Esophagus mucosa (tissue), 1 donor: ENCODE data around the gene TAGLN2. TPM values are rescaled to one million over a fixed set of nuclear protein-coding genes. Genes with fewer than 3 reads are reported as not detected.
A peak's percentile ranks its signal among the peaks of the same experiment; 100 is the strongest.
"Not testable (repeated sequence)": the region's sequence is repeated elsewhere in the genome, so short reads cannot be mapped to it uniquely, and the experiment has no call there.

Source experiments
- ATAC-seq: fragments of 200-7000 bp; cut with Tn5 transposase; one replicate; pipeline ENCODE4 v1.9.1; 2020
- total RNA-seq: library from RNA; stranded (reverse); gene quantifications from one replicate; pipeline ENCODE4 v1.2.4, GENCODE V29; 2023
- donor health status: DM: yes; HTN: yes; CAD: no.

The TAGLN2 gene
- total RNA-seq, 1 donor from 2014 or later: 406 TPM

DNA sequence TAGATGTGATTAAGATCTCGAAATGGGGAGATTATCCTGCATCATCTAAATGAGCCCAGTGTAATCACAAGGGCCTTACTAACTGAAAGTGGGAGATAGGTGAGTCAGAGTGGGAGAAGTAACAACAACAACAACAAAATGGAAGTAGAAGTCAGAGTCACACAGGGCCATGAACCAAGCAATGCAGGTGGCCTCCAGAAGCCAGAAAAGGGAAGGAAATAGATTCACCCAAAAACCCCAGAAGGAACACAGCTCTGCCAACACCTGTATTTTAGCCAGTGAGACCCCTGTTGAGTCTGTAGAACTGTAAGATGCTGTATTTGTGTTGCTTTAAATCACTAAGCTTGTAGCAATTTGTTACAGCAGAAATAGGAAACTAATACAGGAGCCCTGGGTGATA, 4.1 kb downstream of the TAGLN2 start:
- no peak for ATAC-seq

DNA sequence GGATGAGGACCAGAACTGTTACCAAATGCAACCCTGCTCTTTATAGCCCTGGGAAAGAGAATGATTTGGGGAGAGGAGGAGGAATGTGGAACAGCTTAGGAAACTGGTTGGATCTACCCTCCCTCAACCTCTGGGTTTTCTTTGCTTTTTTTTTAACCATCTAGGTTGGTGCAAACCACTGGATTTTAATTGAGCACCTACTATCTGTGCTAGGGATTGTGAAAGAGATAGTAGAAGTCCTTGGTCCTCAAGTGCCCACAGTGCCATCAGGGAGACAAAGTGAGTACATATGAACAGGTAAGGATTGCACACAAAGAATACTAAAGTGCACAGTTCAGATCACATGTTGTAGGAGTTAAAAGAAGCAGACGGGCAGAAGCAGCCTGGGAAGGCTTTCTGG, 4.7 kb downstream of the TAGLN2 start:
- no peak for ATAC-seq

- no peak for ATAC-seq
Measured at GRCh38 chr1:159920202-159920601, 5.1 kb downstream of the TAGLN2 start.

DNA sequence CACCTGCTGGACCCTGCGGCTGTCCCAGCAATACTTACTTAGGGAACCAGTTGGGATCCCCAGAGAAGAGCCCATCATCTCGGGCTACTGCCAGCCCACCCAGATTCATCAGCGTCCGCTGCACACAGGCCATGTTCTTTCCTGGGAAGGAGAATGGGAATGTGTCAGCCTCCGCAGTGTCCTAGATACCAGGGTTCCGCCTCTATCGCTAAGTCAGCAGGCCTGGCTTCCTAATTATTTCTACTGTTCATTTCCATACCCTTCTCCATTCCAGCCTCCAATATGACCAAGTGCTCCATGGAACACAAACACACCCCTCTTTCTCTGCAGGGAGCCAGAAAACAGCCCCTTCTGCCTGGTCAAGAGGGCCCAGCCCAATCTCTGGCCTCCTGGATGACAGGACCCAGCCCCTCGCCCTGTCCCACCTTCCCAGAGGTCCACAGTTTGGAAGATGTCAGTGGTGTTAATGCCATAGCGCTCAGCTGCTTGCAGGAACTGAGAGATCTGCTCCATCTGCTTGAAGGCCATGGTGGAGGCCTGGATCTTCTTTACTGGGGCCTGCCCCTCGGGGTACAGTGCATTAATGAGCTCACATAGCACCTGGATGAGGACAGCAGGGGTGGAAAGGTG, 6.0 kb downstream of the TAGLN2 start:
- ATAC-seq: no peak

DNA sequence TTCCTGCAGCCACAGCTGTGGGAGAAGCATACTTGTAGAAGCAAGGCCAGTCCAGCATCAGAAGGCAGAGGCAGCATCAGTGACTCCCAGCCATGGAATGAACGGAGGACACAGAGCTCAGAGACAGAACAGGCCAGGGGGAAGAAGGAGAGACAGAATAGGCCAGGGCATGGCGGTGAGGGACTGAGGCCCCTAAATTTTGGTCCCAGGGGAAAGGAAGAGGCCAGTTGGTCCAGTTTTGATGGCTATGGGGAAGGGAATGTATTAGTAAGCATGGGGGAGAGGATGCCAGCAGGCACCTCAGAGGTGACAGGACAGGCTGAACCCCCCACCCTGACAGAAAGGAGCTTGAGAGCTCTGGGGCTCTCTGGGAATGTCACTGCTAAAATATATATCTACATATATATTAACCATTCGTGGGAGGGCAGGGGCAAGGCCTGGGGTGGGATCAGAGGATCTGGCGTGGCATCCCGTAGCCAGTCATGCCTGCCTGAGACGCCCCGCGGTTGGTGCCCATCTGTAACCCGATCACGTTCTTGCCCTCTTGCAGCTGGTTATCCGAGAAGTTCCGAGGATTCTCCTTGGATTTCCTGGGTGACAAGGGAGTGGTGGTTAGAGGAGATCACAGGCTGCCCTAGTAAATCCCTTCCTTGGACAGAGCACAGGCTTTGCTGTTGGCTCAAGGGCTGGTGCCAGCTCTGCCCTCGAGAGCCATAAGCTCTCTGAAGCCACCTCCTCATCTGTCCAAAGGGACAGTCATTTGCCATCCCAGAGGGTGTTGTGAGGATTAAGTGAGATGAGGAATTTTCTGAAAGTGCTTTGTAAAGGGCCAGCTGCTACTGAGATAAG, 6.7 kb downstream of the TAGLN2 start:
- ATAC-seq: no peak

- ATAC-seq: no peak
Measured at GRCh38 chr1:159917533-159918351, 7.6 kb downstream of the TAGLN2 start.

GRCh38 chr1:159916242-159917051, 8.9 kb downstream of the TAGLN2 start:
- ATAC-seq: peak; percentile 33

DNA sequence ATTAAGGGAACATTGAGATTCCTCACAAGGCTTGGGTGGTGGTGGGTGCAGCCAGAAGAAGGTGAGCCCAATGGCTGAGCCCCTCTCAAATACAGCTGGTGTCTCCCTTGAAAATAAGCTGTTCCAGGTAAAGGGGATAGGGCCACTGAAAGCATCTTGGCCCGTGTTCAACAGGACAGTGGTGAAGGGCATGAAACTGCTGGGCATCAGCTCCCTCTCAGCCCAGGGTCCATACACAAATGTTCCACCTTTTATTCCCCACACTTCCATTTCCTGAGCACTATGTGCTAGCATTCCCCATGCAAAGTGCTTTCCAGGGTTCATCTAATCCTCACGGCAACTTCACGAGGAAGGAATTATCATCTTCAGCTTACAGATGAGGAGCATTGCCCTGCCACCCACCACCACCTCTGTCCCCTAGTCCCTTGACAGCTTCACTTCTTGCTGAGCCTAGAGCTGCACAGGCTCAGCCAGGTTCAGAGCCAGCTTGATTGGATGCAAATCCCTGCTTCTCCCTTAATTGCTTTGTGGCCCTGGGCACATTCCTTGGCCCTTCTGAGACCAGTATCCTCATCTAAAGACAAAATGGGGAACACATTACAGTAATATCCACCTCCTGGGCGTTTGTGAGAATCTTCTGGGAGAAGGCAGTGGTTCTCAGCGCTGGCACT, 9.6 kb downstream of the TAGLN2 start:
- ATAC-seq: no peak

- no peak for ATAC-seq
Measured at GRCh38 chr1:159914252-159915018, 10.9 kb downstream of the TAGLN2 start.

DNA sequence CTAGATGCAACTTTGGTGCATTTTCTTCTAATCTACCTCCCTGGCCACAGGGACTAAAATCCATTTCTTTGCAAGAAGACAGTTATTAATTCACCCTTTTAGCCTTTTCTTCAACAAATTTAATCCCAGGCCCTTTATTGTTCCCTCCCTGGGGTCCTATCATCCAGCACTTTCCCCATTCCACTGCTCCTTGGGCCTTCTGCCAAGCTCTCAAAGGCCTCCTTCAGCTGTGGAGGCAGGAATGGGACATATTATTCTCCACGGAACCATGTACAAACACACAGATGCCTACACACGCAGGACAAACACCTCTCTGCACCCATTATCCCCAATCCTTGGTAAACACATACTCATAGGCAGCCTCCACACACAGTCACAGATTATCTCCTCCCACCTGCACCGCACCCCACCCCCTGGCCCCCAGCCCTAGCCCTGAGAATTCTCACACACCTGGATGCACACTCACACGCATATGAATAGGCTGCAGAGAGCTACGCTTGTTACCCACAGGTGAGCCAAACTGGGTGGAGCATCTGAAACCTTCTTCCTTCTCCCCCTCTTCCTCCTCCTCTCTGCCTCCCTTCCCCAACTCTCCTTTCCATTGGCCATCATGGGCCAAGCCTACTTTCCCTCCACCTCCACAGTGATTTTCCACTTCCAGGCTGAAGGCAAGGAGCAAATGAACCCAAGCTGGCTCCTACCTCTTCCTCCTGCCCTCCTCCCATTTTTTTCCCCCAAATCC, 11.7 kb downstream of the TAGLN2 start:
- ATAC-seq: peak; percentile 73

DNA sequence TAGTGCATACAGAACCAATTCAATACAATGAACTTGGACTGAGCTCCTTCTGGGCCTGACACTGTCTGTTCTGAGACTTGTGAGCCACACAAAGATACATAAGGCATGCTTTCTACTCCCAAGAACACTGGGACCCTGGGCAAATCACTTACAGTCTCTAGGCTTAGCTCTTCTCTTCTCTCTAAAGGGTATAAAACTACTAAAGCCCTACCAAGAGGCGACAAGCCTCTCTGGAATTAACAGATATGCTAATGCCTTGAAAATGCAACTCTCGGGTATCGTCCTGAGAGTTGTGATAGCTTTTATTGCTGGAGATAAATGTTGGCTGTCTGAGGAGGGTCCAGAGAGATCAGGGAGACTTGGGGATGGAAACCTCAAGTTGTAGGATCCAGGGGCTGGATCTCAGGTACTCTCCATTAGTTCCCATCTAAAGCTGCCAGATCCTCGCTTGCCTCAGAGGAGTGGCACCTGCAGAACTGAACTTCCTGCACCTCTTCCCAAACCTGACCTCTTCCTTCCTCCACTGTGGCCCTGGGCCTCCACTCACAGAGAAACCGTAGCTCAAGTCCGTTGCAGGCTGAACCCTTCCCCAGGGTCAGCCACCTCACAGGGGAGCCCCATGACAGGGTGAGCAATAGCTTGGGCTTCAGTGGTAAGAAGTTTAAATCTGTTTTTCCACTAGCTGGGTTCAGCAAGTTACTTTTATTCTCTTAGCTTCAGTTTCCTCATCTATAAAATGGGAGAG, 13.8 kb downstream of the TAGLN2 start:
- ATAC-seq: no peak

GRCh38 chr1:159908031-159908940, 17.0 kb downstream of the TAGLN2 start:
- ATAC-seq: no peak

DNA sequence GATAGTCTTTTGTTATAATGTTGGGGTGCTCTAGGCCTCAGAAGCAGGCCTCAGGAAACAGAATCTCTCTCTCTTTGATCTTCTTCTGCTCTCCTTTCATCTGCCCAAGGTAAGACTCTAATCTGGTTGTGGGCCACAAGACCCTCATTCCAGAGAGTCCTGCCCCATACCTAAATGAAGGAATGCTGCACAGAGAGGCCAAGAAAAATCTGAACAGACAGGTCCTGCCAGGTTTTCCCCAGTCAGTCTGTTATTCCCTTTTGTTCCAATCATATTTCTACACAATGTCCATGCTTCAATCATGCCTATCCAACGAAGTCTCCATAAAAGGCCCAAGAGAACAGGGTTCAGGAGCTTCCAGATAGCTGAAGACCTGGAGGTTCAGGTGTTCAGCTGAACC, 18.3 kb downstream of the TAGLN2 start:
- ATAC-seq: no peak

GRCh38 chr1:159904036-159904435, 21.3 kb downstream of the TAGLN2 start:
- not testable (repeated sequence) for ATAC-seq

DNA sequence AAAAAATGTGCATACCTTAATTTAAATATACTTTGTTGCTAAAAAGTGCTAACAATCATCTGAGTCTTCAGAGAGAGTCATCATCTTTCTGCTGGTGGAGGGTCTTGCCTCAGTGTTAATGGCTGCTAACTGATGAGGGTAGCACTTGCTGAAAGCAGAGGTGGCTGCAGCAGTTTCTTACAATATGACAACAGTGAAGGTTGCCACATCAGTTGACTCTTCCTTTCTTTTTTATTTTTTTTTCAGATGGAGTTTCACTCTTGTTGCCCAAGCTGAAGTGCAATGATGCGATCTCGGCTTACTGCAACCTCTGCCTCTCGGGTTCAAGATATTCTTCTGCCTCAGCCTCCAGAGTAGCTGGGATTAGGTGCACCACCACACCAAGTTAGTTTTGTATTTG, 22.8 kb downstream of the TAGLN2 start:
- ATAC-seq: no peak

- no peak for ATAC-seq
Measured at GRCh38 chr1:159900755-159901360, 24.4 kb downstream of the TAGLN2 start.

DNA sequence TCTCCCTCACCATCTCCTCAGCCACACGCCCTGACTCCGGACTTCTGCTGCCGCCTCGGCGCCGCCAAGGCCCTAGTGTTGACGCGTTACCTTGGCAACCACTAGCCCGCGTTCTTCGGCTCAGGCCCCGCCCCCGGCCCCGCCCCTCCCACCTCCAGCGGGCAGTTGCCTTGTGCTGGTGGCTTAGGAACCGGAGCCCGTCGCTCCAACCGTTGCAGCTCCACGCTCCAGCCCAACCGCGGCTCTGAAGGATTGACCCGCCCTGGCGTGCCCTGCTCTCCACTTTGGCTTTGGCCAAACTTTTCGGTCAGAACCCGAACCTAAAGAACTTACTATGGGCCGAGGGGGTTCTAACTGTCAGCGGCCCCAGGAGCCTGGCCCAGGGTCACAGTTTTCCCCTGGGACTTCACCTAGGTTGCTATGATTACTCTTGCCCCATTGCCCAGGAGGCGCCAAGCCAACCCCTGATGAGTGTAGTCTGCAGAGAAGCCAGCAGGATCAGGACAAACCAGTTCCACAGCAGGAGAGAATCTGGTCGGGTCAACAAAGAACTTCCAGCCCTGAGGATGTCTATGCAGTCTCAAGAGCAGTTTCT, 25.1 kb downstream of the TAGLN2 start, which contains the start of gene CFAP45:
CFAP45 (minus strand) TSS at position 80 of the 595 bp plus-strand sequence; CDS start at position 13, 67 bp downstream.
- ATAC-seq: peak; percentile 97
